ENCODE results near the gene MAFF. TPM values are rescaled to one million over a fixed set of nuclear protein-coding genes. Genes with fewer than 3 reads are reported as not detected.

Gene MAFF
- total and polyA plus RNA-seq, 8 donors: 0.58 to 130 (median 47.3) TPM

DNA sequence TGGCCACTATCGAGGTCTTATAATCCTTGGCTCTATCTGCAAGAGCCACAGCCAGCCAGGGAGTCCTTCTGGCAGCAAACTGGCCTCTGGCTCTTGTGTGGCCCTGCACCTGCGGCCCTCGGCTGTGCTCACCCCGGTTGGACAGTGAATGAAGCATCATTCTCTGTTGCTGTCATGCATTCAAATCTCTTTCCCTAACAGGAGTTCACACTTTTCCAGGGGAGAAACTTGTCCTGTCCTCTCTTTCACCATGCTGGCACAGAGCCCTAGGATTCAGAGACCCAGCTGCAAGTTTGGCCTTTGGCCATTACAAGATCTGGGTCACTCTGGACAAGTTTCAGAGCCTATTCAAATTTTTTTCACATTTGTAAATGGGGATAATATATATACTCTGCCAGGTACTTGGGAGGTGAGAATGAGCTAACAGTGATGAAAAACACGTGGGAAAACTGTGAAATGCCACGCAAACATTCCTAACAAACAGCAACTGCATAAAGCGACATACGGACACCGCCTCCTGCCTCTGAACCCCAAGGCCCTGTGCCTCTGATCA is 36.8 kb downstream of the MAFF start:
- Histone ChIP-seq H3K4me3 (no peak overlapping the region), H3K27me3 (no peaks in the 10 kb centered on the region), H3K27ac (peak overlapping the region; percentile 67 to 82 (median 74)), H3K9me3 (no peaks in the 10 kb centered on the region), H3K4me1 (peaks cover 51 to 85% (median 70%) of the 10 kb centered on the region in 4 donors), H3K36me3 (peaks cover 22 to 50% (median 30%) of the 10 kb centered on the region in 4 donors)
- intact Hi-C loops (cut with DNase I; ENCODE audit: low total_unique reads): no loop called here
- peak in 1 of 2 donors; percentile 58 for DNase-seq
- no peak for TF ChIP-seq POLR2A (IDR thresholded peaks at IDR 0.05)
- no peak for TF ChIP-seq POLR2AphosphoS5 (IDR thresholded peaks at IDR 0.05)
- TF ChIP-seq EP300 (IDR thresholded peaks at IDR 0.05): no peak
- TF ChIP-seq, protein P1, sequence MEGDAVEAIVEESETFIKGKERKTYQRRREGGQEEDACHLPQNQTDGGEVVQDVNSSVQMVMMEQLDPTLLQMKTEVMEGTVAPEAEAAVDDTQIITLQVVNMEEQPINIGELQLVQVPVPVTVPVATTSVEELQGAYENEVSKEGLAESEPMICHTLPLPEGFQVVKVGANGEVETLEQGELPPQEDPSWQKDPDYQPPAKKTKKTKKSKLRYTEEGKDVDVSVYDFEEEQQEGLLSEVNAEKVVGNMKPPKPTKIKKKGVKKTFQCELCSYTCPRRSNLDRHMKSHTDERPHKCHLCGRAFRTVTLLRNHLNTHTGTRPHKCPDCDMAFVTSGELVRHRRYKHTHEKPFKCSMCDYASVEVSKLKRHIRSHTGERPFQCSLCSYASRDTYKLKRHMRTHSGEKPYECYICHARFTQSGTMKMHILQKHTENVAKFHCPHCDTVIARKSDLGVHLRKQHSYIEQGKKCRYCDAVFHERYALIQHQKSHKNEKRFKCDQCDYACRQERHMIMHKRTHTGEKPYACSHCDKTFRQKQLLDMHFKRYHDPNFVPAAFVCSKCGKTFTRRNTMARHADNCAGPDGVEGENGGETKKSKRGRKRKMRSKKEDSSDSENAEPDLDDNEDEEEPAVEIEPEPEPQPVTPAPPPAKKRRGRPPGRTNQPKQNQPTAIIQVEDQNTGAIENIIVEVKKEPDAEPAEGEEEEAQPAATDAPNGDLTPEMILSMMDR (IDR thresholded peaks at IDR 0.05): no peak
- WGBS, 5 donors: 36 to 58% (median 43%) methylated on average over 9 of the region's 9 CpGs

DNA sequence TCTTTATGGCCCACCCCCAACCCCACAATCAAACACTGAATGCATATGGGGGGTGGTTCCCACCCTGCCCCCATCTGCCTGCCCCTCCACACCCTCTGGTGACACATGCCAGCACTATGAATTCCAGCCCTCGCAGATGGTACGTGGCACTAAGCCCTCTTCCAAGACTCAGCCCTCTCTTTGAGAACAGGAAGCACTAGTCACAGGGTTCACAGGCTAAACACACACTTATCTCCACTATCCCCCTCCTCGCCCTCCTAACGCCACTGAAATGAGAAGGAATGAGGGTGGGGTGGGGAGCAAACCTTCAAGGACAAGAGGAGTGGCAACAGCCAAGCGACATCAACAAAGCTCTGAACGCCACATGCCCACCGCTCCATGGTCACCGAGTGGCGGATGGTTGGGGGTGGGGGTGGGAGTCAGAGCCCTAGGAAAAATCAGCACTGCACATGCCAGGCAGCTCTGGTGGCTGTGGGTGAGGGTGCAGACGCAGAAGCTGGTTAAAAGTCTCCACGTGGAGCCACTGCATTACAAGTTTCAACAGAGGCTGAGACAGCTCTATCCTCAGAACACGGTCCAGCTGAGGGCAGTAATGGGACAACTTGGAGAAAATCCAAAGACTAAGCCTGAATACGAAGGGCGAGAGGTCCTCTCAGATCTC is 37.4 kb downstream of the MAFF start:
- DNase-seq: peak in 1 of 2 donors; percentile 88
- H3K9me3 ChIP-seq: no peaks in the 10 kb centered on the region
- H3K4me3 ChIP-seq: no peak overlapping the region
- no peaks in the 10 kb centered on the region for H3K27me3 ChIP-seq
- peaks cover 23 to 50% (median 31%) of the 10 kb centered on the region in 4 donors for H3K36me3 ChIP-seq
- 18 to 40% (median 34%) methylated on average over 14 of the region's 14 CpGs for WGBS, 5 donors
- TF ChIP-seq POLR2AphosphoS5 (IDR thresholded peaks at IDR 0.05): peak; percentile 35 to 73 (median 41)
- TF ChIP-seq, protein P1 (IDR thresholded peaks at IDR 0.05): peak in 1 of 7 experiments; percentile 6
- no peak for TF ChIP-seq POLR2A (IDR thresholded peaks at IDR 0.05)
- H3K4me1 ChIP-seq: peaks cover 57 to 85% (median 71%) of the 10 kb centered on the region in 4 donors
- intact Hi-C loops (cut with DNase I; ENCODE audit: low total_unique reads): no loop called here
- H3K27ac ChIP-seq: peak overlapping the region; percentile 67 to 82 (median 74)

- intact Hi-C loops (cut with DNase I; ENCODE audit: low total_unique reads): no loop called here
- peaks cover 24 to 50% (median 32%) of the 10 kb centered on the region in 4 donors for H3K36me3 ChIP-seq
- no peaks in the 10 kb centered on the region for H3K27me3 ChIP-seq
- H3K27ac ChIP-seq: peak overlapping the region; percentile 19 to 82 (median 79)
- 13 to 44% (median 35%) methylated on average over 6 of the region's 6 CpGs for WGBS, 5 donors
- no peak overlapping the region for H3K4me3 ChIP-seq
- peak; percentile 71 to 86 for DNase-seq
- peaks cover 58 to 85% (median 69%) of the 10 kb centered on the region in 4 donors for H3K4me1 ChIP-seq
- H3K9me3 ChIP-seq: no peaks in the 10 kb centered on the region
- TF ChIP-seq POLR2AphosphoS5 (IDR thresholded peaks at IDR 0.05): peak in 2 of 3 donors; percentile 52 to 84
- TF ChIP-seq, protein P1 (IDR thresholded peaks at IDR 0.05): no peak
Measured at GRCh38 chr22:38240734-38241252, 39.0 kb downstream of the MAFF start.

DNA sequence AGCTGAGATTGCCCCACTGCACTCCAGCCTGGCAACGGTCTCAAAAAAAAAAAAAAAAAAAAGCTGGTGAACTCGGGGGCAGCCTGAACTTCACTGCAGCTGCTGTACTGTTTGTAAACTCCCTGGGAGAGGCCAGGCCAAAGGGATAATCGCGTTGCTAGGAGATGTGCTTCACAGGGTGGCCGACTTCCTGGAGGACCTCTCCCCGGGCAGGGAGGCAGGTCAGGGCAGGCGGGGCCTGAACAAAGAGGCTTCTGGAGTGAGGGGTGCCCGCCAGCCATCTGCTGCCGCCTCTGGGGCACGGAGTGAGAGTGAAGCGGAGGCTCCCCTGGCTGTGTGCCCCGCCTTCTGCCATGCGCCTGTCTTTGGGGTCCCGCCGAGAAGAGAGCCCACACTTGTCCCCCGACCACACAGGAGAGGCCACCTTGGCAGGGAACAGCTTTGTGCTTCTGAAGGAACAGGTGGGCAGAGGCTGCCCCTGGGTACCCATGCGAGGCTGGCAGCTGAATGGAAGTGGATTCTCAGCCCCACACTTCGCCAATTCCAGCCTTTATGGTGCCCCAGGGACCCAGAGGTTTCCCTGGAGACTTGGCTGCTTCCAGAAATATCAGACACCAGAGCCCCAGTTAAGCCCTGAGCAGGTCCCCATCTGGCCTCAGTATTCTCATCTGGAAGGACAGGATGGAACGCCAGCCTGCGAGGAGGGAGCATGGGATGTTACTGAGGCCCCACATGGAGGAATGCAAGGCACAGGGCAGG is 41.4 kb downstream of the MAFF start:
- Histone ChIP-seq H3K27me3 (no peaks in the 10 kb centered on the region), H3K4me1 (peaks cover 43 to 82% (median 67%) of the 10 kb centered on the region in 4 donors), H3K27ac (peak overlapping the region; percentile 63 to 82 (median 80)), H3K4me3 (no peak overlapping the region), H3K36me3 (peaks cover 31 to 49% (median 48%) of the 10 kb centered on the region in 4 donors), H3K9me3 (no peaks in the 10 kb centered on the region)
- TF ChIP-seq POLR2A (IDR thresholded peaks at IDR 0.05) (no peak), POLR2AphosphoS5 (IDR thresholded peaks at IDR 0.05) (peak in 1 of 3 donors; percentile 73), EP300 (IDR thresholded peaks at IDR 0.05) (no peak)
- TF ChIP-seq, protein P1 (IDR thresholded peaks at IDR 0.05): no peak
- intact Hi-C loops (cut with DNase I; ENCODE audit: low total_unique reads): no loop called here
- 30 to 53% (median 32%) methylated on average over 17 to 20 of the region's 20 CpGs for WGBS, 5 donors
- DNase-seq: peak; percentile 71 to 94

Data from stomach (tissue), 9 donors.